HG03060 (cell line): ENCODE measurements around the gene TCN1.
"Not testable (repeated sequence)": the region's sequence is repeated elsewhere in the genome, so short reads cannot be mapped to it uniquely, and the experiment has no call there.

ENCODE experiments used
- ATAC-seq: cut with Tn5 transposase; IDR thresholded peaks from one replicate; pipeline ENCODE4 v1.9.1; 2021; ENCODE audit warnings: low read depth, moderate number of reproducible peaks; ENCODE audit not compliant: unreplicated experiment

Gene TCN1, protein sequence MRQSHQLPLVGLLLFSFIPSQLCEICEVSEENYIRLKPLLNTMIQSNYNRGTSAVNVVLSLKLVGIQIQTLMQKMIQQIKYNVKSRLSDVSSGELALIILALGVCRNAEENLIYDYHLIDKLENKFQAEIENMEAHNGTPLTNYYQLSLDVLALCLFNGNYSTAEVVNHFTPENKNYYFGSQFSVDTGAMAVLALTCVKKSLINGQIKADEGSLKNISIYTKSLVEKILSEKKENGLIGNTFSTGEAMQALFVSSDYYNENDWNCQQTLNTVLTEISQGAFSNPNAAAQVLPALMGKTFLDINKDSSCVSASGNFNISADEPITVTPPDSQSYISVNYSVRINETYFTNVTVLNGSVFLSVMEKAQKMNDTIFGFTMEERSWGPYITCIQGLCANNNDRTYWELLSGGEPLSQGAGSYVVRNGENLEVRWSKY

DNA sequence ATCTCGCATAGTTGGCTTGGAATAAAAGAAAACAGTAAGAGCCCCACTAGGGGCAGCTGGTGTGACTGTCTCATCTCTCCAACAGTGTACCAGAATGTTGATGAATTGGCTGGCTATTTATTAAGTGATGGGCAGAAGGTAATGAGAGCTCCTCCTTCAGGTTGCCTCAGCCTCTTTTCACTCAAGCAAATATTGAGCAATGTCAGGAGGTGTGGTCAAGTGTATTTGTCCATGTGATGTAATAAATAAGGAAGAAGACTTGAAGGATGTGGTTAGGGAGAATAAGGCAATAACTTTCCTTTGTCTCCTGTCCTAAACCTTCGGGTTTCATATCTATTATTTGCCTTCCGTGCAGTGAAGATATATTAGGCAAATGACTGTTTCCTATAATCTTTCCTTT, at the start of gene TCN1:
Gene TCN1 (minus strand): TSS at position 91 of the 400 bp plus-strand sequence. CDS start 17 bp downstream, at position 74.
- ATAC-seq: no peak

DNA sequence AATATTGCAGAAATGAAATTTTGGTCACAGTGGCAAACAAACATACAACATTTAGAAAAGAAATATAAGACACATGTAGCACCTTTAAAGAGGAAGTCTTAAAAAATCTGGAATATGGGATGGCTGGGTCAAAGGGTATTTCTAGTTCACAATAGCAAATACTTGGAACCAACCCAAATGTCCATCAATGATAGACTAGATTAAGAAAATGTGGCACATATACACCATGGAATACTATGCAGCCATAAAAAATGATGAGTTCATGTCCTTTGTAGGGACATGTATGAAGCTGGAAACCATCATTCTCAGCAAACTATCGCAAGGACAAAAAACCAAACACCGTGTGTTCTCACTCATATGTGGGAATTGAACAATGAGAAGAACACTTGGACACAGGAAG, 37.3 kb upstream of the TCN1 start:
- not testable (repeated sequence) for ATAC-seq

DNA sequence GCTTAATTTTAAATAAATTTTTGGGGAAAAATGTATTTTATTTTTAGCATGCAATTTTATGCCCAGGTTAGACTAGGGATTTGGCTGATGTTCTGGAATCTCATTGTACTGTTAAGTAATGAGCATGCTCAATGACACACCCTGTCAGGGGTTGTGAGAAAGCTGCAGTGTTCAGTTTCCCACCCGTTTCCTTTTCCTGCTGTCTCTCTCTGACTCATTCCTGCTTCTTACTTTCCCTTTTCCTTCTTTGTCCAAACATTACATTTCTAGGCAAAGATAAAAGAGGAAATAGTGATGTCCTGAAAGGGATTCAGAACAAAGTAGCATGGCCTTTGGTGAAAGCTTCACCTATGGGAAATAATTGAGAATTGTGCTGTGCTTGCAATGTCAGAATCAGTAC, 35.0 kb upstream of the TCN1 start:
- no peak for ATAC-seq

DNA sequence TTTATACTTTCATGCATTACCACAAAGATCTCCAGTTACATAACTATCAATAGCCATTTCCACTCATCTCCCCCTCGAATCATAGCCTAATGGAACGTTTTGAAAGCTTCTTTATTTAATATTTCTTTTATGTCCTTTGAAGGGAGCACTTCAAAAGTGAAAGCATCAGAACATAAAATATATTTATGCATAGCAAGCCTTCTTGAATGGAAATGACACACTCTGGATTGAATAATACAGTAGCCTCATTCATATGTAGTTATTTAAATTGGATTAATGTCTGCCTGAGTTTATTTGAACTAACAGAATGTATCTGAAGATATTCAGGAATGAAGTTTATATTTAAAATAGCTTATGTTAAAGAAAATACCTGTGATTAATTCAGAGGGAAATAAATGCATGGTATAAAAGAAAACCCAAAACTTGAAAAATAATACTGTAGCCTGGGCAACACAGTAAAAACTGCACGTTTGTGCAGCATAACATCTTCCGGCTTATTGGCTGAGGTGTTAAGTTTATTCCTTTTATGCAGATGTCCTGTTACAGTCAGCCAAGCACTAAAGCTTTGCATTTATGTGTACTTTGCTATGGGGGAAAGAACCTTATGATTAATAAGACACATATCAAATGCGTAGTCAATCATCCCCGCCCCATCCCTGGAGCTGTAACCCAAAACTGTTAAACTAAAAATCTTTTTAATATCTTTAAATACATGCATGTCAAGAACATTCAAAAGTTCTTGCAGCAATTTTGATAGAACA, 34.3 kb upstream of the TCN1 start:
- ATAC-seq: no peak

DNA sequence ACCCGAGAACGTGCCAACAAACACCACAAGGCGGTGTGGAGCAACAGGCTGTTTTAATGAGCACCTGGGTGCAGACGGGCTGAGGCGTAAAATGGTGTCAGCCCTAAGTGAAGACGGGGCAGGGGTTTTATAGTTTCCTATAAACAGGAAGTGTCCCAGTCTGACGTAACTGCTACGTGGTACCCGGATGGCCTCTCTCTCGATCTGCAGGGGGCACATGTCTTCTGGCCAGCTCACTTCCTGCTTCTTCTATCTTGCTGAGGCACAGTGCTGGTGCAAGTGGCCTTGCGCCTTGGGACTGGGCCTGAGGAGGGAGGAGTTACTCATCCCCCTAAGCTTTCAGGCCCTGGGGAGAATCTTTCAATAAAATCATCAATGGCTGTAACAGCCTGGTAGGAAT, 33.2 kb upstream of the TCN1 start:
- ATAC-seq: no peak

DNA sequence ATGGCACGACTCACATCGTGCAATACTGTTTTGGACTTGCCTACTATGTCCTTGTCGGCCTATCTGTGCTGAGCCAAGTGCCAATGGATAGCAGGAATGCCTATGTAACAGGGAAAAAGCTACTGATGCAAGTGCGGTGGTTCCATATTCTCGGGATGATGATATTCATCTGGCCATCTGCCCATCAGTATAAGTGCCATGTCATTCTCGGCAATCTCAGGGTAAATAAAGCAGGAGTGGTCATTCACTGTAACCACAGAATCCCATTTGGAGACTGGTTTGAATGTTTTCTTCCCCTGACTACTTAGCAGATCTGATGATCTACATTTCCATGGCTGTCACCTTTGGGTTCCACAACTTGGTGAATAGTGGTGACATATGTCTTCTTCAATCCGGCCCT, 32.4 kb upstream of the TCN1 start:
- no peak for ATAC-seq

DNA sequence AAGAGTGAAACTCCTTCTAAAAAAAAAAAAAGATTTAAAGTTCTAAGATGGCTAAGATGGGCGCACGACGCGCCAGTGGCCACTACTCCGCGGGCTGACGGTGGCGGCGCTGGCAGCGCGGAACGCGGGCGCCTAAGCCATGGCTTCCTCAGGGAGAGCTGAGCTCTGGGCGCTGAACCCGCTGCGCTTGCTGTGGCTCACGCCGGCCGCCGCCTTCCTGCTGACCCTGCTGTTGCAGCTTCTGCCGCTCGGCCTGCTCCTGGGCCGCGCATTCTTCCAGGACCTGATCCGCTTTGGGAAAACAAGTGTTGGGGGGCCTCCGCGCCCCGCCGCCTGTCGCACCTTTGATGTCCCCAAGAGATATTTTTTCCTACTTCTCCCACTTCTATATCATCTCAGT, 31.8 kb upstream of the TCN1 start:
- ATAC-seq: no peak

DNA sequence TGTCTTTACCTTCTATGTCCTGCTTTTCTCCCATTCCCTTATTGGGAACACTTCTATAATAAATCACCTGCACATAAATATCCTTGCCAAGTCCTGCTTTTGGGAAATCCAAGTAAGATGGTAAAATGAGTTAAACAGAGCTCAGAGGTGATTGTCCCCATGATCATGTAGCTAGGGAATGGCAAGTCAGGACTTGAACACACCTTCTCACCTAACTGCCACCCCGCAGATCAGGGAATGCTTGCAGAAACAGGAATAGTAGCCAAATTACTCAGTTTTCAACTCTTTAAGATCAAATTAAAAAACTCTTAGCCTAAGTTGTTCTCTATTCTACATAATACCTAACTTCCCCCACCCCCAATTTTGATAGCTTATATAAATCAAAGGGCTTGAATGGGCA, 28.3 kb upstream of the TCN1 start:
- ATAC-seq: no peak

DNA sequence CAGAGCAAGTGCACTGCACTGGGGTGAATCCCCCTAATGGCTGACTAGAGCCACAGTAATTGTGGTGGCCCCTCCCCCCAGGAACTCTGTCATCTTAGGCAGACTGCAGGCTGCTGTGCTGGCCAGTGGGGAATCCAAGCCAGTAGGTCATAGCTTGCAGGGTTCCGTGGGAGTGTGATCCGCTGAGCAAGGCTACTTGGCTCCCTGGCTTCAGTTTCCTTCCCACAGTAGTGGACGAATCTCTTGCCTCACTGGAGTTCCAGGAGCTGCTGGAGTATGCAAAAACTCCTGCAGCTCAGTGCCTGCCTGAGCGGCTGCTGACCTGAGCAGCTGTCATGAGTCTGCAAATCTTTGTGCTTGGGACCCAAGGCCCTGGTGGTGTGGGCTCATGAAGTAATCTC, 25.5 kb upstream of the TCN1 start:
- ATAC-seq: no peak

DNA sequence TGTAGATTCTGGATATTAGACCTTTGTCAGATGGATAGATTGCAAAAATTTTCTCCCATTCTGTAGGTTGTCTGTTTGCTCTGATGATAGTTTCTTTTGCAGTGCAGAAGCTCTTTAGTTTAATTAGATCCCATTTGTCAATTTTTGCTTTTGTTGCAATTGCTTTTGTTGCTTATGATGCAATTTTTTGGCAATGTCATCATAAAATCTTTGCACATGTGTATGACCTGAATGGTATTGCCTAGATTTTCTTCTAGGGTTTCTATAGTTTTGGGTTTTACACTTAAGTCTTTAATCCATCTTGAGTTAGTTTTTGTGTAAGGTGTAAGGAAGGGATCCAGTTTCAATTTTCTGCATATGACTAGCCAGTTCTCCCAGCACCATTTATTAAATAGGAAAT, 20.9 kb upstream of the TCN1 start:
- ATAC-seq: not testable (repeated sequence)

DNA sequence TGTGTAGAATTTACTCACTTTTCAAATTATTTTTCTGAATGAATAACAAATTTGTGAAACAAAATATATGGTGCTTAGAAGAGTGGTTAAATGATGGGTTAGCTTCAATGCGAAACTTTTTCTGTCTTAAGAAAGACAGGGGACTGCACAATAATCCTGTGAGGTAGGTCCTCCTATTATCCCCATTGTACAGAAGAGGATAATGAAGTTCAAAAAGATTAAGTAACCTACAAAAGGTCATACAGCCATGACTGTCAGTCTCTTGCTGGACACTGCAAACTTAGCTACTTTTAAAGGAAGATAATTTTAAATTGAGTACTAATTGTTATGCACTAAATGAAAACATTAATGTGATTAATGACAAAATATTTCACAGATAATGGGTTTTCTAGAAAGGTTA, 17.3 kb upstream of the TCN1 start:
- ATAC-seq: no peak

DNA sequence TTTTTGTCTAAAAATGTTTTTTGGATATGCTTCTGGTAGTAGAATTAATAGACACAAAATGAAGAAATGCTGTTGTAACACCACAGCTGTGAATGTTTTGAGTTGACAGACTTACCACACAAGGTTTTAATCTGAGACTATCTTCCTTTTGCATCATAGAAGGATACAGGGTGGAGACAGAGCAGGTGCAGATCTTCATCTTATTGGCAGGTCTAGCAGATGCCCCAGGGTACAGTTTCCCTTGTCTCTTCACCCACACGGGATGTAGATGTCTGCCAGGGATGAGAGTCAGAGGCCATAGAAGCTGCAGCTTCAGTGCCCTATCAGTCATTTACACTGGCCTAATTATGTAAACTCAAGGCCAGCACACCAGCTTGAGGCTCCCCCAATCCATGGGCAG, 13.3 kb upstream of the TCN1 start:
- ATAC-seq: no peak

DNA sequence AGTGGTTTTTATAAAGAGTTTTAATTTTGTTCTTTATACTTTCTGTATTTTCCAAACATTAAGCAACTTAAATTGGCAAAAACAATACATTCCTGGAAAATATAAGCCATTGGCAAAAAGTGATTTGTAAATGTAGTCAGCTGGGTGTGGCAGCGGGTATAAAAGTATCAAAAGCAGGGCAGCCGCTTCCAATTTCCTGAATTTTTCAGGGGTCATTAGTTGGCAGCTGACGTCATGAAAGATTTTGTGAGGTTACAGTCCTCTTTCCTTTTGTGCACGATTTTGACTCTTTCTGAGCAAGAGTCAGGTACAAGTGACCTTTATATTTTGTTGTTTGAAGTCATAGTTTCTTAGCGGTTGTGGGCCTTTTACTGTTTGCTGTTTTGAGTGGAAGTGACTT, 12.3 kb upstream of the TCN1 start, which contains the start of gene OOSP3:
Gene OOSP3 (plus strand): TSS at position 208 of the 400 bp plus-strand sequence. CDS start 27 bp downstream, at position 235.
- no peak for ATAC-seq

DNA sequence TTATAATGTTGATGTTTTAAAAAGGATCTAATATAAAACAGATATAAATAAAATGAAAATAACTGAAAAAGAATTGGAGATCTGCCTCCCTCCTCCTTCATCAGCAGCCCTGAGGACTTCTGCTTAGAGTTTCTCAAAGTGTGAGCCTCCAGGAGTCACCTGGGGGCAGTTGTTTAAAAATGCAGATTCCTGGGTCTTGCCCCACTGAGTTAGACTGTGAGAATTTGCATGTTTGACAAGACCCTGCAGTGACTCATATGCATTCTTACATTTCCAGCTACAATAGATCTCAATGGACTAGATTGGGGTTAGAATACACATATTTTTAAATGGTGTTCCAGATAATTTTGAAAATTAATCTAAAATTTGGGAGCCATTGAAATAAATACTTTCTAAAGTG, 11.5 kb upstream of the TCN1 start:
- no peak for ATAC-seq

DNA sequence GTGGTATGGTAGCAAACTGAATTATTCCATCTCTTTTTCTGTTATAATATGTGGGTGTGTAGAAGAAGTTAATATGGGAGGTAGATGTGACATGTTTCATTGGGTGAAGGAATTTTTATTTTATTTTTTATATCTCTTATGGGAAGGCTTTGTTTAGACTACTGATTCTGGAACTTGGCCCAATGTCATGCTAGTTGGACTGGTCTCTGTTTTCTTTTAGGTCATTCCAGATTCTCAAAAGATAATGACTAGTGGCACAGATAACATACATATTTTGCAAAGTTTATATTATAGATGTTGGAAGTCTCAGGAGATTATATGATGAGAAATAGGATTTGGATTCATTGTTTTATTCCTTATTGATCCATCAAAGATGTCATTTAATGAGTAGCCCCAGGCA, 11.0 kb upstream of the TCN1 start:
- ATAC-seq: no peak

DNA sequence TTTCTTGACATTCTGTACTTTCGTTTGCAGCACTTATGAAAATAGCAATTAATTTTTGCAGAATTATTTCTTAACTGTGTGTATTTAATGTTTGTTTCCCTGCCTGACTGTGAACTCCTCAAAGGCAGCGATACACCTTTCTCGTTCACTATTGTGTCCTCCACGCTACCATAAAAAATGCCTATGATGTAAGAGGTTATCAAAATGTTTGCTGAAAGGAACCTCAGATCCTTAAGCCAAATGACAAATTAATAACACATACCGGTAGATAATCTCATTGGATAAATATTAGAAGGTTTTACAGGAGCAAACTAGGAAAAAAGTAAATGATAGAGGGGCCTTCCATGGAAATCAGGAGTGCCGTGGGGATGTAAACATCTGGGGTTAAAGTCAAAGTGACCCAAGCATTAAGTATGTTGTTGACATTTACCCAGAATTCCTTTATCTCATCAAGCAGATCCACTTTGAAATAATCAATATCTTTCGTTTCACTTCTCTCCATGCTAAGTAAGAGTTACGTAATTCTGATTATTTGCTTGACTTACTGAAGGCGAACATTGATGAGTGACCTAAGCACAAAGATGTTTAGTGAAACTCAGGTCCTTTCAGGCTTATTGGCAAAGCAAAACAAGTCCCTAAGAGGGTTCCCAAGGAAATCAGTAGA, 9.7 kb upstream of the TCN1 start:
- ATAC-seq: no peak

DNA sequence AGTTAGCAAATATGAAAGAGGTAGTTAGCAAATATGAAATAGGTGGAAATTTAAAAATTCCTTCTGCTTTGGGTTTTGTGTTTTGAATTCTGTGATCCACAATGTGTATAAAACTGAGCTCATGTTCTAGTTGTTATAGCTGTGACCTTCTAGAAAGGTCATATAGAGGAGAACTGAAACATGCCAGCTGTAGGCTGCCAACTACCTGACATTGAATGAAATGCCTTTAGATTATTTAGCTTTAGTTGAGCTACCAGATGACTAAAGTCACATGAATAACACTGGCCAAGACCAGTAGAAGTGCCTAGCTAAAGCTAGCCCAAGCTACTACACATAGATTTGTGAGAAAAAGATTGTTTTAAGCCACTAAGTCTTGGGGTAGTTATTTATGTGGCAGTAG, 5.8 kb upstream of the TCN1 start:
- ATAC-seq: no peak

DNA sequence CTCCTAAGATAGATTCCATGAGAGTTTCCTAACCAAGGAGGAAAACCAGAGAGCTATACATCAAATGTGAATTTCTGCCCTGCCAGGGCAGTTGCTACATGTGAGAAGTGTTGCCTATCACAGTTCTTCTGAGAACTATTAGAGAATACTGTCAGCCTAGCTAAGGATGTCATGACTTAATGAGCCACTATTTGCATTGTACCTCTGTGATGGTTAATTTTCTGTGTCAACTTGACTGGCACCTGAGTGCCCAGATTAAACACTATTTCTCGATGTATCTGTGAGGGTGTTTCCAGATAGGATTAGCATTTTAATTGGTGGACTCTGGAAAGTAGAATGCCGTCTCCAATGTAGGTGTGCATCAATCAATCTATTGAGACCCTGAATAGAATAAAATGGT, 1.7 kb upstream of the TCN1 start:
- no peak for ATAC-seq

DNA sequence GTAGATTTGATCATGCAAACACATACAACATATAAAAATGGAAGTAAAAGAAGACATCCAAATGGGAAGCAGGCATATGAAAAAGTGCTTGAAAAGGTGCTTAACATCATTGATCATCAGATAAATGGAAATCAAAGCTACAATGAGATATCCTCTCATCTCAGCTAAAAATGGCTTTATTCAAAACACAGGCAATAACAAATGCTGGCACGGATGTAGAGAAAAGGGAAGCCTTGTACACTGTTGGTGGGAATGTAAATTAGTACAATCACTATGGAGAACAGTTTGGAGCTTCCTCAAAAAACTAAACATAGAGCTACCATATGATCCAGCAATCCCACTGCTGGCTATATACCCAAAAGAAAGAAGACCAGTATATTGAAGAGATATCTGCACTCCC, 549 bp upstream of the TCN1 start:
- no peak for ATAC-seq

DNA sequence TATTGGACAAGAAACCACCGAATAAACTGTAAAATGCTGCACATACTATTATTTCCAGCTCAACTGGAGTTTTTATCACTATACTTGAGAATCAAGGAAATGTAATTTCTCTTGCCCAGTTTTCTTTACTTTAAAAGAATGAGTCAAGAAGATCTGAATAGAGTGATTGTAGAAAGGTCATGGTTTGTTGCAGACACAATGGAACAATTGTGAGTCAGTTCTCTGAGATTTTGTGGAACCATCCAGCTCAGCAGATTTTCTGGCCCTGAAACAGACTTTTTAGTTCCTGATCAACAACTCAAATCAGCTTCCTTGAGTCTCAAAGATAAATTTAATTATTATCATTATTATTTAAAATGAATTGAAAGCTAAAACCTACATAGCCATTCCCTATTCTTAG, 1.3 kb downstream of the TCN1 start:
- ATAC-seq: no peak

DNA sequence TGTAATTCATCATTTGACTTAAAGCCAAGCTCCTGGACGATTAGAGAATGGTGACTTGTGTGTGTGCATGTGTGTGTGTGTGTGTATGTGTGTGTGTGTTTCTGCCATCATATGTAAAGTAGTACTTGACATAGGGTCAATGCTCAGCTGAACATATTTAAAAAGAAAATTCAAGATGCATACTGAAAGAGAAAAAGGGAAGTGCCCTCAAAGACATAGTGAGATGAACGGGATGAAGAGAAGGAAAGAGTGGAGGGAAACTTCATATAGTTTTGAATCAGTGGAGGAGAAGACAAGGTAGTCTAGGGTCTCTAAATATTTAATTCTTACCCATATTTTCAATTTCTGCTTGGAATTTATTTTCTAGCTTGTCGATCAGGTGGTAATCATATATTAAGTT, 4.0 kb downstream of the TCN1 start:
- ATAC-seq: no peak
